Astrocyte (in vitro differentiated cells and primary cell): ENCODE data around the gene FBXO11.

Experiments
- CTCF ChIP-seq: IDR thresholded peaks from 2 replicates; pipeline ENCODE4 v1.5.1; 2011; ENCODE audit warnings: low read depth, mild to moderate bottlenecking, inconsistent platforms, low read length, moderate library complexity; ENCODE audit not compliant: insufficient read depth
- EZH2 ChIP-seq: IDR thresholded peaks from 2 replicates; pipeline ENCODE4 v1.6.1; 2012; ENCODE audit warnings: mild to moderate bottlenecking, low read length, inconsistent platforms; ENCODE audit not compliant: insufficient read depth

DNA sequence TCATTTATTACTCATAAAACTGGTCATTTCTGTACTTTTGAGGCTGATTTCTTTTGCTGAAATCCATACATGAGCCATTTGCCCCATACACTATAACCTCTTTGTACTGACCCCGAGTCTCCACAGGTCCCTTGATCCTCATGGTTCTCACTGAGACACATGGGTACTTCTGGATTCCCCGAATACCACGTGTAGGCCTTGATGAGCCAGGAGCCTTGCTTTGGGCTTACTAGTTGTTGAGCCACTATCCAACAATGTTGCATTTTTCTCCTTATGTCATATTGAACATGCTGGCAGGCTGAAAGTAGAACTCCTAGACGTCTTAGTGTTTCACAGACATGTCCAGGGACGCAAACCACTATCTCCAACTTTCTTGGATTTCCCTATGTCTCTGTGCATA lies 2.4 kb upstream of the FBXO11 start:
- no peak for TF ChIP-seq CTCF
- no peak for TF ChIP-seq EZH2
